Endothelial cell (in vitro differentiated cells): ENCODE results near the gene SMG1. TPM values are rescaled to one million over a fixed set of nuclear protein-coding genes. Genes with fewer than 3 reads are reported as not detected.
A peak's percentile ranks its signal among the peaks of the same experiment; 100 is the strongest.
"Not testable (repeated sequence)": the region's sequence is repeated elsewhere in the genome, so short reads cannot be mapped to it uniquely, and the experiment has no call there.

Source experiments
- DNase-seq: peaks from one replicate; pipeline ENCODE4 v3.0.0; 2021; ENCODE audit warnings: low spot score
- H3K27ac Mint-ChIP-seq: one replicate; pipeline ENCODE4 v1.8.0; 2021; ENCODE audit warnings: mixed read lengths, inconsistent platforms; ENCODE audit not compliant: unreplicated experiment
- H3K27me3 Mint-ChIP-seq: one replicate; pipeline ENCODE4 v1.8.0; 2021; ENCODE audit warnings: mild to moderate bottlenecking, moderate library complexity, mixed read lengths, inconsistent platforms; ENCODE audit not compliant: unreplicated experiment
- H3K36me3 Mint-ChIP-seq: one replicate; pipeline ENCODE4 v1.8.0; 2021; ENCODE audit warnings: mild to moderate bottlenecking, low read depth, mixed read lengths, inconsistent platforms; ENCODE audit not compliant: unreplicated experiment
- H3K4me1 Mint-ChIP-seq: one replicate; pipeline ENCODE4 v1.8.0; 2021; ENCODE audit warnings: mild to moderate bottlenecking, mixed read lengths, inconsistent platforms; ENCODE audit not compliant: unreplicated experiment
- H3K4me3 Mint-ChIP-seq: one replicate; pipeline ENCODE4 v1.8.0; 2021; ENCODE audit warnings: mild to moderate bottlenecking, mixed read lengths, inconsistent platforms; ENCODE audit not compliant: unreplicated experiment
- H3K9me3 Mint-ChIP-seq: one replicate; pipeline ENCODE4 v1.8.0; 2021; ENCODE audit warnings: mixed read lengths, inconsistent platforms; ENCODE audit not compliant: unreplicated experiment
- total RNA-seq: library from RNA; stranded (reverse); fragmentation: NEBNext Ultra II Directional; extraction: Animal tissue kit (Norgen Biotek cat#: 25700); gene quantifications from one replicate; pipeline ENCODE4 v1.2.1, GENCODE V29; 2021; ENCODE audit not compliant: unreplicated experiment
- TF ChIP-seq, protein P1 (sequence below): fragments of 200-600 bp; sonication (generic); IDR thresholded peaks from one replicate; pipeline ENCODE4 v1.5.0; 2021; ENCODE audit warnings: antibody characterized with exemption; ENCODE audit not compliant: unreplicated experiment

Gene SMG1
- total RNA-seq, 1 donor from 2014 or later = 70.1 TPM

DNA sequence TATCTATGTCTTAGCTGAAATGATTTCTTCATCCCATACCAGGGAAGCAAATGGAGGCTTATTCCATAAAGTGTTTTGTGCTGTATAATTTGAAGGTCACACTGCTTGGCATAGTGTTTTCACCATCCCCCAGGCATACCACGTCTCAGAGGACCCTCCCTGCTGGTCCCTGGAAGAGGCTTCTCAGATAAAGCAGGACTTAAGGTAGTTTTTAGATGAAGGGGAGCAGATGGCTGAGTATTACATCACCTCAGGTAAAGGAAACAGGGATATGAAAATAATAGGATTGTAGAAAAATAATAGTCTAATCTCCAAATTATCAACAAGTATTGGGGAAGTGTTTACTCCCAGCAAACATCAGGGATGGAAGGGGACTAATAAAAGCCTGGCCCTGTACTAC is 7.3 kb upstream of the SMG1 start:
- Mint-ChIP-seq H3K27ac (no peak overlapping the region), H3K36me3 (no peaks in the 10 kb centered on the region), H3K27me3 (peaks cover 2% of the 10 kb centered on the region), H3K4me3 (no peak overlapping the region), H3K9me3 (no peaks in the 10 kb centered on the region), H3K4me1 (peaks cover 8% of the 10 kb centered on the region)
- TF ChIP-seq, protein P1, sequence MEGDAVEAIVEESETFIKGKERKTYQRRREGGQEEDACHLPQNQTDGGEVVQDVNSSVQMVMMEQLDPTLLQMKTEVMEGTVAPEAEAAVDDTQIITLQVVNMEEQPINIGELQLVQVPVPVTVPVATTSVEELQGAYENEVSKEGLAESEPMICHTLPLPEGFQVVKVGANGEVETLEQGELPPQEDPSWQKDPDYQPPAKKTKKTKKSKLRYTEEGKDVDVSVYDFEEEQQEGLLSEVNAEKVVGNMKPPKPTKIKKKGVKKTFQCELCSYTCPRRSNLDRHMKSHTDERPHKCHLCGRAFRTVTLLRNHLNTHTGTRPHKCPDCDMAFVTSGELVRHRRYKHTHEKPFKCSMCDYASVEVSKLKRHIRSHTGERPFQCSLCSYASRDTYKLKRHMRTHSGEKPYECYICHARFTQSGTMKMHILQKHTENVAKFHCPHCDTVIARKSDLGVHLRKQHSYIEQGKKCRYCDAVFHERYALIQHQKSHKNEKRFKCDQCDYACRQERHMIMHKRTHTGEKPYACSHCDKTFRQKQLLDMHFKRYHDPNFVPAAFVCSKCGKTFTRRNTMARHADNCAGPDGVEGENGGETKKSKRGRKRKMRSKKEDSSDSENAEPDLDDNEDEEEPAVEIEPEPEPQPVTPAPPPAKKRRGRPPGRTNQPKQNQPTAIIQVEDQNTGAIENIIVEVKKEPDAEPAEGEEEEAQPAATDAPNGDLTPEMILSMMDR = no peak
- DNase-seq = no peak

DNA sequence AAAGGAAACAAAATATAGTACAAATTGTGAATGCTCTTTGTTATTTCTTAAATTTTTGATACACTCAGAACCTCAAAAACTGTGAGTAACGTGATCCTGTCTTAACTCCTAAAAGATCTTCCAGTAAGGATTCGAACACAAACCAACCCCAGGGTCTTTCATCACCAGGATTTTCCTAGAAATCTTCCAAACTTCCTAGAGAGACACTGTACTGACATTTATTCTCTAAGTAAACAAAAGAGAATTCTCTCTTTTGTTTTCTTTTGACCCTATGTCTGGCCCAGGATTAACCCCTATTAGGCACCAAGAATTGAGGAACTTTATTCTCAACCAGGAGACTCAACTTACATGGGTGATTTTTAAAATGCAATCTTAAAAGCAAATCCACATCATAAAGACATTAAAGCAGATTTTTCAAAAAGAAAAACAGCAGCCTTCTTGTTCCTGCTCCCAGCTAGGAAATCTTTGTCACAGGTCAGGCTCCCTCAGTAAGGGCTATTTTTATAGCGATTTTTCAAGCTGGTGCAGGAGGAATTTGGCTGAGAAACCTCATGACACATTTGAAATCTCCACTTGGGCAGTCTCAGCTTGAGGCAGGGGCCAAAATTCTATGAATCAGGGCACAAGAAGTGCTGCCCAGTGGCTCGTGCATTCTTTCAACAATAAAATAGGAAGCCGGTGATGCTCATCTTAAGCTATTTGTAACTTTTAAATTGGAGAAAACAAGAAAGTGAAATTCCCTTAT is 6.2 kb upstream of the SMG1 start:
- H3K4me1 Mint-ChIP-seq = peaks cover 8% of the 10 kb centered on the region
- TF ChIP-seq, protein P1 = no peak
- H3K9me3 Mint-ChIP-seq = no peaks in the 10 kb centered on the region
- H3K4me3 Mint-ChIP-seq = no peak overlapping the region
- peaks cover under 1% of the 10 kb centered on the region for H3K27me3 Mint-ChIP-seq
- no peaks in the 10 kb centered on the region for H3K36me3 Mint-ChIP-seq
- DNase-seq = no peak
- H3K27ac Mint-ChIP-seq = no peak overlapping the region

DNA sequence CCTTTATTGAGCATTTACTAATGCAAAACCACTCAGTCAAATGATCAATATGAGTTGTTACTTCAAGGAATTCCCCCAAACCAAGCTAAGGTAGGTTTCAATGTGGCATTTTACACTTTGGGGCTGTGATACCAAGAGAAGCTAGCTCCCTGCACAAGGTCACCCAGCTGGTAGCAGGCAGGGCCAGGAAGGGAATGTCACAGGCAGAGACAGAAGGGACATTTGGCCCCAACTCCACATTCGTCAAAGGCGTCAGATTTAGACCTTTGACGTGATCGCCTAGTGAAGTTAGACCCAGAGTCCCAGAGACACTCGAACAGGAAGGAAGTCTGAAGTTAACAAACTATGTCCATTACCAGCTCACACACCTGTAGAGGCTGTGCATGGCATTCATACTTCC is 5.5 kb upstream of the SMG1 start:
- H3K36me3 Mint-ChIP-seq = no peaks in the 10 kb centered on the region
- peaks cover 3% of the 10 kb centered on the region for H3K4me1 Mint-ChIP-seq
- H3K27ac Mint-ChIP-seq = no peak overlapping the region
- TF ChIP-seq, protein P1 = no peak
- no peaks in the 10 kb centered on the region for H3K9me3 Mint-ChIP-seq
- no peak for DNase-seq
- peaks cover 5% of the 10 kb centered on the region for H3K27me3 Mint-ChIP-seq
- H3K4me3 Mint-ChIP-seq = no peak overlapping the region

DNA sequence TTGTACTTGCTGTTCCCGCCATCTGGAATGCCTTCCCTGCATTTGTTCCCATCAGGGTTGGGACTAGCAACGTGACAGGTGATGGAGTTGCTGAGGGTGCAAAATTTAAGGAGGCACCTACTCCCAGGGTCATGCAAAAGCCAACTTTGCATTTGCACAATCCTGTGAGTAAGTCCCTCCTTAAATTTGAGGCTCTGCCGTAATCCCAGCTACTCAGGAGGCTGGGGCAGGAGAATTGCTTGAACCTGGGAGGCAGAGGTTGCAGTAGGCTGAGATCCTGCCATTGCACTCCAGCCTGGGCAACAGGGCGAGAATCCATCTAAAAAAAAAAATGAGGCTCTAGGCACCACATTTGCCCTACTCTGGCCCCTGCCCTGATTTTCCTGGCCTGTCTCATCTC is 3.9 kb upstream of the SMG1 start:
- H3K4me3 Mint-ChIP-seq, H3K36me3 Mint-ChIP-seq, H3K27ac Mint-ChIP-seq, H3K4me1 Mint-ChIP-seq, DNase-seq, H3K9me3 Mint-ChIP-seq, H3K27me3 Mint-ChIP-seq: not testable (repeated sequence)

DNA sequence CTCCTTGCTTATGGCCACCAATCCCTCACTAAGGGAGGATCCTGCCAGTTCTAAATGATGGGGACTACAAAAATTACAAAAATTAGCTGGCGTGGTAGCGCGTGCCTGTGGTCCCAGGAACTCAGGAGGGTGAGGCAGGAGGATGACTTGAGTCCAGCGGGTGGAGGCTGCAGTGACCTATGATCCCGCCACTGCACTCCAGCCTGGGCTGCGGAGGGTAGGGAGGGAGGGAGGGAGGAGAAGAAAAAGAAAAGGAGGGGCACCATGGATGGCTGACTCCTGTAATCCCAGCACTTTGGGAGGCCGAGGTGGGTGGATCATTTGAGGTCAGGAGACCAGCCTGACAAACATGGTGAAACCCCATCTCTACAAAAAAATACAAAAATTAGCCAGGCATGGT is 1.9 kb upstream of the SMG1 start:
- H3K4me3 Mint-ChIP-seq = not testable (repeated sequence)

DNA sequence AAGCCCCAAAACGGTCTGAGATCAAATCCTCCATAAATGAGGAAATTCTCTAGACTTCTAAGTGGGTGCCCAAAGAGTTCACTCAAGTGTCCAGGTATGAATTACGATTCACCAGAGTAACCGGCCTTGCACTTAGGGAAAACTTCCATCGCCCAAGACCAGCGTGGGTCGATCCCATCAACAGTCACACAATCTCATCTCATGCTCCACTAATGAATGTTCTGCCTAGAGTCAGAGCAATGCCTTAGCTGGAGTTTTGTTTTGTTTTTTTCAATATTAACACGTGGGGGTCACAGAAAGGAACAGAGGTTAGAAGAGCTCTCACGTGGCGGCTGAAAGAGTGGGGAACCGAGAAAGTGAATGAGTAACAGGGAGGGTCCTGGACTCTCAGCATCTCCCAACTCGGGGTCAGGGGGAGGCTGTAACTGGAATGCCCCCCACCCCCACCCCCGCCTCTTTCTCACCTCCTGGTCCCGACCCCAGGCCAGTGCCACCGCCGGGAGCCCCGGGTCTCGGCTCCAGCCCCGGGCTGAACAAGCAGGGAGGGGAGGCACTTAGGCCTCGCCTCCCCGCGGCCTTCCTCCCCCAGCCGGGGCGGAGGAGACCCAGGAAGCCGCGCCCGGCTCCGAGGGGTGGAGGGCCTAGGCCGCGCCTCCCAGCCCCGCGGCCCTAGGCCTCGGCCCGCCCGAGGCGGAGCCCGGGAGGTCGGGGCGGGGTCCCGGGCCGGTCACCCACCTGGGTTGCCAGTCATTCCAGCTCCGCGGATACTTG is 808 bp downstream of the SMG1 start:
- Mint-ChIP-seq H3K4me3 (peak overlapping the region; percentile 96), H3K27ac (peak overlapping the region; percentile 71)
- not testable (repeated sequence) for DNase-seq, H3K9me3 Mint-ChIP-seq, H3K36me3 Mint-ChIP-seq, H3K4me1 Mint-ChIP-seq, H3K27me3 Mint-ChIP-seq

More for the DNA sequence above, 1.9 kb upstream of the SMG1 start:
- H3K36me3 Mint-ChIP-seq, DNase-seq, H3K27me3 Mint-ChIP-seq, H3K9me3 Mint-ChIP-seq, H3K27ac Mint-ChIP-seq, H3K4me1 Mint-ChIP-seq: not testable (repeated sequence)

DNA sequence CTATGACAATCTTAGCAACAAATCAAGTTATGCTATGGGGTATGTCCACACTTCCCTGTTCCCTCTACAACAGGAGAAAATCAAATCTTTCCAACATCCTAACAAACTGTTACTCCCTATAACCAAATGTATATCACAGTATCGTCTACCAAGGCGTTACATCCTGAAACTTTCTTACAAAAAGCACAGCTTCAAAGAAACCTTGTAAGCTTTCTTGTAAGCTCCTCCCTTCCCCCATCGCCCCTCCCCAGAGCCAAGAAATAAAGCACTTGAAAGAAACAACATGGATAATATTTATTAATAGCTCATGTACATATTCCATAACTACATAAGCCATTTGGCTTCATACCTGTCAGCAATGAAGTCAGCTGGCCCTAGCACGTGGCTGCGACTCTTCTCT is 2.3 kb downstream of the SMG1 start:
- not testable (repeated sequence) for DNase-seq, H3K36me3 Mint-ChIP-seq, H3K27me3 Mint-ChIP-seq, H3K9me3 Mint-ChIP-seq, H3K4me1 Mint-ChIP-seq
- H3K4me3 Mint-ChIP-seq = peak overlapping the region; percentile 81
- H3K27ac Mint-ChIP-seq = peak overlapping the region; percentile 64

DNA sequence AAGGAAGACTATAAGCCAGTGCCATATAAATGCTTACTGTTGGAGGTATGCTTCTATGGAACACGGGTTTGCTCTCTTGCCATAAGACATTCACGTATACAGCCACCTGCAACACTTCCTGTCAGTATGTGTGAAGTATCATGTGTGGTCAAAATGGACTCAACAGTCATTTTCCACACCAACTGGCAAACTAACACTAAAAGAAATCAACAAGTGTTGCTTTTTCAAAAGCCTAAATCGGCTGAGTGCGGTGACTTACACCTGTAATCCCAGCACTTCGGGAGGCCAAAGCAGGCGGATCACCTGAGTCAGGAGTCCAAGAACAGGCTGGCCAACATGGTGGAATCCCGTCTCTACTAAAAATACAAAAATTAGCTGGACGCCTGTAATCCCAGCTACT is 3.1 kb downstream of the SMG1 start:
- not testable (repeated sequence) for DNase-seq, H3K4me3 Mint-ChIP-seq, H3K9me3 Mint-ChIP-seq, H3K36me3 Mint-ChIP-seq, H3K27ac Mint-ChIP-seq, H3K27me3 Mint-ChIP-seq, H3K4me1 Mint-ChIP-seq

DNA sequence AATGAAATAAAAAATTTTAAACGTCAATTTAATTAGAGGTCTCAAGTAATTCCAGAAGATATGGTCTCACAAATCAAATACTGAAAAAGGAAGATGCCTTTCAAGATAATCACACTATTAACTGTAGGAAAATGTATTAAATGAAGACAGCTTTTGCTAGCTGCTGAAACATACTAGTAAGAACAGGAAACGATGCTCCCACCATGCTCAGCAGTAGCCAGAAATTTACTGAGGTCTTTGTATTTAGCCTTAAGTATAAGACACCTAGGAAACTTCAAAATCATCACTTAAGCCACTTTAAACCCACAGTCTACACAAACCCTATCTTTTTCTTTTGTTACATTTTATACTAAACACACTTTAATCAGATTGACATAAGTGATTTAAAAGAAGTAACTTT is 16.6 kb downstream of the SMG1 start:
- H3K4me3 Mint-ChIP-seq, H3K27ac Mint-ChIP-seq, H3K27me3 Mint-ChIP-seq, H3K9me3 Mint-ChIP-seq, H3K36me3 Mint-ChIP-seq, H3K4me1 Mint-ChIP-seq, DNase-seq: not testable (repeated sequence)
